ENCODE measurements around the gene RCCD1. TPM values are rescaled to one million over a fixed set of nuclear protein-coding genes. Genes with fewer than 3 reads are reported as not detected.

The RCCD1 gene
- total RNA-seq, 2 experiments from 2014 or later = 30.0 to 30.9 TPM

- ATAC-seq (no peak), DNase-seq (no peak)
- ChIA-PET CTCF (interaction anchor here (0.8 to 8.0 kb wide), 4 partner anchors 18 to 95 kb away, joined by 4 to 178 read pairs (median 23); partner anchors contain the start of genes HDDC3 and UNC45A), POLR2A (interaction anchor here (0.7 to 4.5 kb wide), 2 partner anchors 8 to 29 kb away, joined by 3 to 38 read pairs; no protein-coding TSS in a partner anchor)
- Mint-ChIP-seq H3K36me3 (ENCODE audit: low read depth) (peaks cover 55% of the 10 kb centered on the region), H3K27ac (no peak overlapping the region), H3K9me3 (no peaks in the 10 kb centered on the region), H3K27me3 (no peaks in the 10 kb centered on the region), H3K4me1 (ENCODE audit: low read depth) (peaks cover 5% of the 10 kb centered on the region), H3K4me3 (no peak overlapping the region)
- no peak for TF ChIP-seq CTCF (IDR thresholded peaks at IDR 0.05)
- intact Hi-C loops (cut with micrococcal nuclease) = no loop called here
These were observed 5.8 kb downstream of the RCCD1 start for GRCh38 chr15:90960298-90961091.

GRCh38 chr15:90962021-90962420 is 7.3 kb downstream of the RCCD1 start:
- Mint-ChIP-seq H3K36me3 (ENCODE audit: low read depth) (peaks cover 57% of the 10 kb centered on the region), H3K4me1 (ENCODE audit: low read depth) (peaks cover 2% of the 10 kb centered on the region), H3K4me3 (no peak overlapping the region), H3K9me3 (no peaks in the 10 kb centered on the region), H3K27ac (no peak overlapping the region), H3K27me3 (no peaks in the 10 kb centered on the region)
- TF ChIP-seq CTCF (IDR thresholded peaks at IDR 0.05) = no peak
- intact Hi-C loops (cut with micrococcal nuclease) = no loop called here
- DNase-seq (no peak), ATAC-seq (no peak)
- ChIA-PET CTCF (interaction anchor here (1.4 kb wide), 1 partner anchor 29 kb away, joined by 5 read pairs; no protein-coding TSS in a partner anchor), POLR2A (interaction anchor here (1.2 kb wide), 2 partner anchors 16 to 31 kb away, joined by 3 to 5 read pairs; no protein-coding TSS in a partner anchor)

GRCh38 chr15:90966262-90966661 is 11.6 kb downstream of the RCCD1 start:
- DNase-seq (no peak), ATAC-seq (no peak)
- POLR2A ChIA-PET = interaction anchor here (1.1 to 5.1 kb wide), 3 partner anchors 8 to 13 kb away, joined by 3 to 38 read pairs (median 6); no protein-coding TSS in a partner anchor
- Mint-ChIP-seq H3K27ac (no peak overlapping the region), H3K36me3 (ENCODE audit: low read depth) (peaks cover 60% of the 10 kb centered on the region), H3K9me3 (no peaks in the 10 kb centered on the region), H3K4me3 (no peak overlapping the region), H3K4me1 (ENCODE audit: low read depth) (peaks cover 2% of the 10 kb centered on the region), H3K27me3 (no peaks in the 10 kb centered on the region)
- CTCF ChIA-PET = interaction anchor here (1.0 to 1.3 kb wide), 5 partner anchors 9 to 89 kb away, joined by 3 to 21 read pairs (median 3); no protein-coding TSS in a partner anchor
- TF ChIP-seq CTCF (IDR thresholded peaks at IDR 0.05) = no peak
- intact Hi-C loops (cut with micrococcal nuclease) = no loop called here

- ATAC-seq = no peak
- Mint-ChIP-seq H3K27me3 (no peaks in the 10 kb centered on the region), H3K27ac (no peak overlapping the region), H3K4me3 (no peak overlapping the region), H3K4me1 (ENCODE audit: low read depth) (peaks cover under 1% of the 10 kb centered on the region), H3K36me3 (ENCODE audit: low read depth) (peaks cover 51% of the 10 kb centered on the region), H3K9me3 (no peaks in the 10 kb centered on the region)
- ChIA-PET POLR2A (interaction anchor here (1.1 to 5.1 kb wide), 3 partner anchors 9 to 13 kb away, joined by 3 to 38 read pairs (median 6); no protein-coding TSS in a partner anchor), CTCF (interaction anchor here (1.1 to 5.8 kb wide), 4 partner anchors 8 to 88 kb away, joined by 3 to 38 read pairs (median 12); no protein-coding TSS in a partner anchor)
- intact Hi-C loops (cut with micrococcal nuclease) = no loop called here
- TF ChIP-seq CTCF (IDR thresholded peaks at IDR 0.05) = no peak
- no peak for DNase-seq
These were observed 12.5 kb downstream of the RCCD1 start for GRCh38 chr15:90967206-90967605.

GRCh38 chr15:90968434-90968833 is 13.8 kb downstream of the RCCD1 start:
- Mint-ChIP-seq H3K27me3 (no peaks in the 10 kb centered on the region), H3K4me1 (ENCODE audit: low read depth) (no peaks in the 10 kb centered on the region), H3K27ac (peak overlapping the region; percentile 15), H3K9me3 (no peaks in the 10 kb centered on the region), H3K4me3 (no peak overlapping the region), H3K36me3 (ENCODE audit: low read depth) (peaks cover 52% of the 10 kb centered on the region)
- TF ChIP-seq CTCF (IDR thresholded peaks at IDR 0.05) = no peak
- intact Hi-C loops (cut with micrococcal nuclease) = no loop called here
- ATAC-seq (no peak), DNase-seq (no peak)
- CTCF ChIA-PET = interaction anchor here (5.8 kb wide), 1 partner anchor 11 kb away, joined by 38 read pairs; no protein-coding TSS in a partner anchor
- POLR2A ChIA-PET = interaction anchor here (0.9 to 5.1 kb wide), 2 partner anchors 10 to 11 kb away, joined by 3 to 38 read pairs; no protein-coding TSS in a partner anchor
